ENCODE measurements around the gene DEXI.

The DEXI gene

DNA sequence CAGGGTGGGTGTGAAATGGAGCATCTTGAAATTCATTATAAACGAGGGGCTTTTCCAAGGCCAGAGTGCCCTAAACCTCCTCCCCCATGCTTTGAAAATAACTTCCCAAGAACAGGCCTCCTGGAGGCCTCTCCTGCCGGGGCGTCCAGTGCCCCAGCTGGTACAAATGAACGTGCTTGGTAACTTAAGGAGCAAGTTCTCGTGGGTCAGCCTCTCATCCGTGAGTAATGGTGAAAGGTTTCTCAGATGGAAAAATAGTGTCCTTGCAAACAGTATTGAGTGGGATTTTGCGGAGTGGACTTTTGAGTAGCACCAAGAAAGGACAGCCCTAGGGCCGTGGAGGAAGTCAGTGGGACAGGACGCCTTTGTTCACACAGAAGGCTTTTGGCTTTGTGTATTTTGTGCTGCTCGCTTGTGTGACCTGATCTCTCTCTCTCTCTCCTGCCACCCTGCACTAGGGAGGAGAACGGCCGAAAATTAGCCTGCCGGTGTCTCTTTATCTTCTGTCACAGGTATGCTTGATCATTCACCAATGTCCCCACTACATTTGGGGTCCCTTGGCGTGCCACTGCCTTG, 36.7 kb upstream of the DEXI start:
- TF ChIP-seq, protein P1, sequence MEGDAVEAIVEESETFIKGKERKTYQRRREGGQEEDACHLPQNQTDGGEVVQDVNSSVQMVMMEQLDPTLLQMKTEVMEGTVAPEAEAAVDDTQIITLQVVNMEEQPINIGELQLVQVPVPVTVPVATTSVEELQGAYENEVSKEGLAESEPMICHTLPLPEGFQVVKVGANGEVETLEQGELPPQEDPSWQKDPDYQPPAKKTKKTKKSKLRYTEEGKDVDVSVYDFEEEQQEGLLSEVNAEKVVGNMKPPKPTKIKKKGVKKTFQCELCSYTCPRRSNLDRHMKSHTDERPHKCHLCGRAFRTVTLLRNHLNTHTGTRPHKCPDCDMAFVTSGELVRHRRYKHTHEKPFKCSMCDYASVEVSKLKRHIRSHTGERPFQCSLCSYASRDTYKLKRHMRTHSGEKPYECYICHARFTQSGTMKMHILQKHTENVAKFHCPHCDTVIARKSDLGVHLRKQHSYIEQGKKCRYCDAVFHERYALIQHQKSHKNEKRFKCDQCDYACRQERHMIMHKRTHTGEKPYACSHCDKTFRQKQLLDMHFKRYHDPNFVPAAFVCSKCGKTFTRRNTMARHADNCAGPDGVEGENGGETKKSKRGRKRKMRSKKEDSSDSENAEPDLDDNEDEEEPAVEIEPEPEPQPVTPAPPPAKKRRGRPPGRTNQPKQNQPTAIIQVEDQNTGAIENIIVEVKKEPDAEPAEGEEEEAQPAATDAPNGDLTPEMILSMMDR (conservative IDR thresholded peaks at IDR 0.05; ENCODE audit: low read depth, low read length): no peak
- no peak overlapping the region for H3K4me3 ChIP-seq (ENCODE audit: low read depth, low read length)
- no peak for DNase-seq (ENCODE audit: low read depth)

DNA sequence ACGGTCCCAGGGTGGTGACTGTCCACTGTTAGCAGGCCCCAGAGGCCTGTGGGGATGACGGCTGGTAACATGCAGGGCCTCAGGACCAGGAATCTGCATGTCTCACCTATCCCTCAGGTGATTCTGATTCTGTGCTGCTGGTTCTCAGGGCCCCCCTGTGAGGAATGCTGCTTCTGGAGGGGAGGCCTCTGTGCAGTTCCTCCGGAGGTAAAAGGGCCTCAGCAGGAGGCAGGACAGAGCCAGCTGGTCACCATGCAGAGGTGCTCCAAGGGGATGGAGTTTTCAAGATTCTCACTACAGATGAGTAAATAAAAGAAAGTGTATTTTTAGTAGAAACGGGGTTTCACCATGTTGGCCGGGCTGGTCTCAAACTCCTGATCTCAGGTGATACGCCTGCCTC, 35.9 kb upstream of the DEXI start:
- no peak for DNase-seq (ENCODE audit: low read depth)
- no peak overlapping the region for H3K4me3 ChIP-seq (ENCODE audit: low read depth, low read length)
- TF ChIP-seq, protein P1 (conservative IDR thresholded peaks at IDR 0.05; ENCODE audit: low read depth, low read length): no peak

DNA sequence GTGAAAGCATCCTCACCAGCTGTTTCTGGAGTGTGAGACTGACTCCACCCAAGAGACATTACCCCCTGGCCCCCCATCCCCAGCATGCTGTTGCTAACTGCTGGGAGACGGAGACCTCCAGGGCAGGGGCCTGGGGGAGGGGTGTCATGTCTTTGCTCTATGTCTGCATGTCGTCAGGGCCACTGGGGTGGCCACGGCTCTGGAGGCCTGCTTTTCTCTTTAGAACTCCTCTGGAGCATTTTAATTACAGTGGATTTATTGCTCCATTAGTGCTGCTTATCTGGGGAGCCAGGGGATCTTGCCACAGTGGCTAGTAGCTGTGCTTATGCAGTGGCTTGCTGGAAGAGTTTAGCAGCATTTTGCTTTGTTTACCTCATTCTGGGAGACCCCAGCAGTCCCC, 34.4 kb upstream of the DEXI start:
- no peak overlapping the region for H3K4me3 ChIP-seq (ENCODE audit: low read depth, low read length)
- TF ChIP-seq, protein P1 (conservative IDR thresholded peaks at IDR 0.05; ENCODE audit: low read depth, low read length): no peak
- no peak for DNase-seq (ENCODE audit: low read depth)

DNA sequence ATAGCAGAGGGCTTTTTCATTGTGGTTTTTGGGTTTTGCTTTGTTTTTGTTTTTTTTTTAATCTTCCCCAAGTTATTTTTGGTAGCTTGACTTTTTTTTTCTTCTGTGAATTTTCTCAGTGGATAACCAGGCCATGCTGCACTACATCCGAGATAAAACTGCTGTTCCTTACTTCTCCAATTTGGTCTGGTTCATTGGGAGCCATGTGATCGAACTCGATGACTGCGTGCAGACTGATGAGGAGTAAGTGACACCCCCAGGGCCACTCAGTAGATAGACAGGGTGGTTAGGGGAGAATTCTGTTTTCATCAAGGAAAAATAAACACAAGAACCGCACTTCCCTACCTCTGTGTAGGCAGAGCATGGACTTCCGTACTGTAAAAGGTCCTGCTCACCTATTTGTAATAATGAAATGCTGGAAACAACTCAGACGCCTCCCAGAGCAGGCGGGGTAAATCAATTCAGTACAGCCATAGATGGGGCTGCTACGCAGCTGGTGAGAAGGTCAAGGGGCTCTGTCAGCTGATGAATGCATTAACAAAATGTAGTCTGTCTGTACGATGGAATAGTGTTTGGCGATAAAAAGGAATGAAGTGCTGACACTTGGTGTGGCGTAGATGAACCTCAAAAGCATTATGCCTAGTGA, 30.7 kb upstream of the DEXI start:
- no peak for DNase-seq (ENCODE audit: low read depth)
- TF ChIP-seq, protein P1 (conservative IDR thresholded peaks at IDR 0.05; ENCODE audit: low read depth, low read length): no peak
- no peak overlapping the region for H3K4me3 ChIP-seq (ENCODE audit: low read depth, low read length)

DNA sequence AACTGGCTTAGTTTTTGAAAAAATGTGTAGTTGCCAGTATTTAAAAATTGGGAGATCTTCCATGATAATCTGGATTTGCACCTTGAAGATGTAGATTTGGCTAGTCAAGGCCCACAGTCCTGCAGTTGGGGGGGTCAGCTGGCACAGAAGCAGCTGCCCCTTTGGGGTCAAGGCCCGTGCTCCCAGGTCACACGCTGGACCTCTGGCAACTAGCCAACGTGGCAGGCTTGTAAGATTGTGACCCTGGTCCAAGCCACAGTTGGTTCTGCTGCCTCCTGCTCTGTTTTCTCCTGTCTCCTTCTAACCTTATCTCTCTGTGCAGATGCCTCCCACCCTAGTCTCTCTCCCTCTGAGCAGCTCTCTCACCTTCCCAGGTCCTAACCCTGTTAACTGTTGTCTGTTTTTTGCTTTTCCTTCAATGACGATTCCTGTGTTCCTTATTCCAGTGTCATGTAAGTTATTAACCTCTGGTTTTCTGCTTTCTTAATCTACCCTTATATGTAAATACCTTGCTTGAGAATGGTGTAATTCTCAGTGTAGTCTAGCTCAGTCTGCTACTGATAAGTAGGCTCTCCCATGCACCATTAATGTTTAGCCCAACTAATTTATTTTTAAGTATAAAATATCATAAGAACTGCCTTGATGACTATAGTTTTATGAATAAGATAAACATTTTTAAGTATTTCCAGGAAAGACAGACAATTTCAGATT, 30.0 kb upstream of the DEXI start:
- no peak for DNase-seq (ENCODE audit: low read depth)
- H3K4me3 ChIP-seq (ENCODE audit: low read depth, low read length): no peak overlapping the region
- TF ChIP-seq, protein P1 (conservative IDR thresholded peaks at IDR 0.05; ENCODE audit: low read depth, low read length): no peak

DNA sequence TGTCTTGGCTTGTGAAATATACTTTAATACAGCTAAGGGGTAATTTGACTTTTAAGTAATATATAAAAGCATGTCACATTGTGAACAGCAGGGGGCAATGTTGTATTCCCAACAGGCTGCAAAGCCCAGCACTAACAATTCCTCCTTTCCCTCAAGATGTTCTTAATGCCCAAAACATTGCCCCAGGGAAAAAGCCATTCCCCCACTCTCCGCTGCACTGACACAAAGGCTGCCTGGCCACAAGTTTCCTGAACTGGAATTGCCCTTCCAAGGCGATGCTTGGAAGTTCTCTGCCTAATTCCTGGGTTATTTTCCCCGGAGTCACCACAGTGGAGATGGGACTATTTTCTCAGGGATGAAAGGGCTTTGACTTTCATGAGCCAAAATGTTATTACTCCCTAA, 29.3 kb upstream of the DEXI start:
- DNase-seq (ENCODE audit: low read depth): peak; percentile 91
- no peak overlapping the region for H3K4me3 ChIP-seq (ENCODE audit: low read depth, low read length)
- TF ChIP-seq, protein P1 (conservative IDR thresholded peaks at IDR 0.05; ENCODE audit: low read depth, low read length): peak; percentile 78
